Thyroid gland (tissue), 4 donors: ENCODE results near the gene DOCK10. TPM values are rescaled to one million over a fixed set of nuclear protein-coding genes. Genes with fewer than 3 reads are reported as not detected.

ENCODE experiments used
- DNase-seq, 2 donors: peaks; one replicate each; pipeline ENCODE4 v3.0.0-alpha.2; 2019
- H3K27ac ChIP-seq, 3 donors: fragments of 200-600 bp; sonication (generic); 1 replicate in 2 of 3; 2 replicates in 1 of 3; pipeline ENCODE4 v1.5.1; 2016 to 2019; ENCODE audit warnings: mild to moderate bottlenecking in 1 of 3, moderate library complexity in 1 of 3
- H3K27me3 ChIP-seq: fragments of 200-600 bp; sonication (generic); one replicate; pipeline ENCODE4 v1.5.1; 2019
- H3K36me3 ChIP-seq, 2 donors: fragments of 200-600 bp; sonication (generic); one replicate each; pipeline ENCODE4 v1.5.1; 2016 to 2019
- H3K4me1 ChIP-seq, 2 donors: fragments of 200-600 bp; sonication (generic); one replicate each; pipeline ENCODE4 v1.5.1; 2017 to 2019
- H3K4me3 ChIP-seq, 3 donors: fragments of 200-600 bp; sonication (generic); replicated peaks in 1 of 3; 1 replicate in 2 of 3; 2 replicates in 1 of 3; pipeline ENCODE4 v1.5.1; 2016; ENCODE audit warnings: mild to moderate bottlenecking in 1 of 3
- H3K9me3 ChIP-seq: fragments of 200-600 bp; sonication (generic); one replicate; pipeline ENCODE4 v1.5.1; 2017
- POLR2A ChIP-seq, 2 donors: fragments of 450-650 bp; IDR thresholded peaks; one replicate each; pipeline ENCODE4 v1.6.1; 2017; ENCODE audit warnings: antibody characterized with exemption in 2 of 2, mild to moderate bottlenecking in 2 of 2, moderate library complexity in 1 of 2
- WGBS, 2 donors: methylation state at CpG; one replicate each; pipeline ENCODE4 v1.1.5; 2017; 5-methylcytosine and 5-hydroxymethylcytosine counted together
- intact Hi-C: fragments of 100-400 bp; cut with DNase I; formaldehyde crosslinking; loops from one replicate; pipeline ENCODE4 v1.15.1; 2023
- total RNA-seq, 4 donors: library from RNA; depleted of rRNA; stranded (reverse); fragments of >200 nt; gene quantifications; one replicate each; pipeline ENCODE4 v1.2.3, GENCODE V29; 2016
- TF ChIP-seq, protein P1 (sequence below), 6 experiments: fragments of 200-600 bp in 3 of 6; fragments of 450-650 bp in 3 of 6; sonication (generic) in 3 of 6; IDR thresholded peaks; one replicate each; pipeline ENCODE4 v1.5.1; 2016 to 2019; ENCODE audit warnings: antibody characterized with exemption in 6 of 6, mild to moderate bottlenecking in 2 of 6, inconsistent platforms in 1 of 6, moderate library complexity in 1 of 6

The DOCK10 gene
- total RNA-seq, 4 donors from 2014 or later: 4.6 to 8.9 (median 7.1) TPM

DNA sequence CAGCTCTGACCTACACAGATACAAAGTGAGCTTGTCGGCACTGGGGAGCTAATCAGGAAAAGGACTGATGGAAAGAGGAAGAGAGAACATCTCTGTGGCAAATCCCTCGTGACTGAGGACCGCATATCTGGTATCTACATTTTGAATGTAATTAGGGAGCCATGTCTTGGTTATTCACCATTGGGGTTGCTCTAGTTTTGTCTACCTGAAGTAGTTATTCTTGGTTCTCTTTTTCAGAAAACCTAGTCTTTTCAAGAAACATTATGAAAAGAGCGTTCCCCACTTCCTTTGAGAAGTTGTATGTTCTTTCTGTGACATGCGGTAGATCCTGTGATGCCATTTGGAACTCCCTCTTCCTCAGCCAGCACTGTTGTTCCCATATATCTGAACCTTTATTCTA lies 104.4 kb downstream of the DOCK10 start:
- H3K27me3 ChIP-seq: no peaks in the 10 kb centered on the region
- TF ChIP-seq, protein P1, sequence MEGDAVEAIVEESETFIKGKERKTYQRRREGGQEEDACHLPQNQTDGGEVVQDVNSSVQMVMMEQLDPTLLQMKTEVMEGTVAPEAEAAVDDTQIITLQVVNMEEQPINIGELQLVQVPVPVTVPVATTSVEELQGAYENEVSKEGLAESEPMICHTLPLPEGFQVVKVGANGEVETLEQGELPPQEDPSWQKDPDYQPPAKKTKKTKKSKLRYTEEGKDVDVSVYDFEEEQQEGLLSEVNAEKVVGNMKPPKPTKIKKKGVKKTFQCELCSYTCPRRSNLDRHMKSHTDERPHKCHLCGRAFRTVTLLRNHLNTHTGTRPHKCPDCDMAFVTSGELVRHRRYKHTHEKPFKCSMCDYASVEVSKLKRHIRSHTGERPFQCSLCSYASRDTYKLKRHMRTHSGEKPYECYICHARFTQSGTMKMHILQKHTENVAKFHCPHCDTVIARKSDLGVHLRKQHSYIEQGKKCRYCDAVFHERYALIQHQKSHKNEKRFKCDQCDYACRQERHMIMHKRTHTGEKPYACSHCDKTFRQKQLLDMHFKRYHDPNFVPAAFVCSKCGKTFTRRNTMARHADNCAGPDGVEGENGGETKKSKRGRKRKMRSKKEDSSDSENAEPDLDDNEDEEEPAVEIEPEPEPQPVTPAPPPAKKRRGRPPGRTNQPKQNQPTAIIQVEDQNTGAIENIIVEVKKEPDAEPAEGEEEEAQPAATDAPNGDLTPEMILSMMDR (IDR thresholded peaks at IDR 0.05): no peak
- TF ChIP-seq POLR2A (IDR thresholded peaks at IDR 0.05): no peak
- H3K36me3 ChIP-seq: no peaks in the 10 kb centered on the region
- no peak overlapping the region for H3K27ac ChIP-seq
- H3K4me3 ChIP-seq: no peak overlapping the region
- H3K4me1 ChIP-seq: peaks cover 5 to 11% of the 10 kb centered on the region in 2 donors
- whole genome bisulfite sequencing, 2 donors: 81 to 86% methylated on average over 5 of the region's 5 CpGs
- DNase-seq: no peak
- H3K9me3 ChIP-seq: no peaks in the 10 kb centered on the region
- intact Hi-C loops: no loop called here

DNA sequence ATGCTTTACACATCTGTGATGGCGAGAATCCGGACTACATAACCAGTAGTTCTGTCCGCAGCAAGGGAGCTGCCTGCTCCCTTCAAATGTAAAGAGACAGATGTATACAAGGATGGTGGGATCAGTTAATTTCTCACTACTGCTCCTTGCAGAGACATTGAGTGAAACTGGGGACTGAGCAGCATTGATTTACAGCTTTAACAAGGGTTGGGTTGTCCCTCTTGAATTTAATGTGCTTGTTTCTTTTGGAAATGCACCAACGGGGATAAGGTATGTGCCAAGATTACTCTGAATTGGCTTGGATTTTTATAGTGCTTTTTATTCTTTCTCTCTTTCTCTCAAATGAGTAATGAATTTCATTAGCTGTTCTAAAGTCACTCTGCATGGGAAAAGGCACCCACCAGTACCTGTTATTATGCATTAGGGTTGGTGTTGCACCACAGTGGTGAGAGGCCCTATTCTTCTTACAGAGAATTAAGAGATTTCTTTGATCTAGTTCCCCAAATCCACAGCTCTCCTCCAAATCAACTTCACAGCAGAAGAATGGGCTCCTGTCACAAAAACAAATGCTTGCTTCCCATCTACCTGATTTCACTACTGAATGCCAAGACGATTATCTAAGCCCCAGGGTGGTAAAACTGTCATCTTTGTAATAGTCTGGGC lies 107.6 kb downstream of the DOCK10 start:
- H3K27ac ChIP-seq: no peak overlapping the region
- DNase-seq: no peak

DNA sequence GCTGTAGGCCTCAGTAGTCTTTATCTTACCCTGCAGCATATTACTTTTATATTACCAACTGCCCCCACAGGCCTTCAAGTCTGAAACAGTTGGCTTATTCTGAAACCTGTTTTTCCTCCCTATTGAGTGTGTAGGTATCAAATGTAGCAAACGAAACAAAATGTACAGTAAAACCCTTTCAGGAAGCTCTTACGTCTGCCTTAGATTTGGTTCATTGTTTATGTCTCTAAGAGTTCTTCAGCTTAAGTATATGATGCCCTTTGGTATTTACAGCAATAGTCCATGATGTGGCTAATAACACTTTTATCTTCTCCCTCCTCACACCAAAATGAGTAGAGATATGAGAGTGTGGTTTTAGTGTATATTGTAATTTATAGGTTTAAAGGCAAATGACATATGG lies 108.8 kb downstream of the DOCK10 start:
- Histone ChIP-seq H3K27ac (no peak overlapping the region), H3K27me3 (no peaks in the 10 kb centered on the region), H3K36me3 (no peaks in the 10 kb centered on the region), H3K4me1 (peaks cover 5 to 11% of the 10 kb centered on the region in 2 donors), H3K4me3 (no peak overlapping the region), H3K9me3 (no peaks in the 10 kb centered on the region)
- TF ChIP-seq, protein P1 (IDR thresholded peaks at IDR 0.05): no peak
- no peak for TF ChIP-seq POLR2A (IDR thresholded peaks at IDR 0.05)
- intact Hi-C loops: no loop called here
- 68 to 88% methylated on average over 2 of the region's 2 CpGs for WGBS, 2 donors
- DNase-seq: no peak

More for the DNA sequence above, 107.6 kb downstream of the DOCK10 start:
- Histone ChIP-seq H3K36me3 (no peaks in the 10 kb centered on the region), H3K27me3 (no peaks in the 10 kb centered on the region), H3K4me1 (peaks cover 5 to 11% of the 10 kb centered on the region in 2 donors), H3K9me3 (no peaks in the 10 kb centered on the region), H3K4me3 (no peak overlapping the region)
- intact Hi-C loops: no loop called here
- TF ChIP-seq POLR2A (IDR thresholded peaks at IDR 0.05): no peak
- 61% methylated on average over 5 of the region's 5 CpGs for WGBS, 2 donors

DNA sequence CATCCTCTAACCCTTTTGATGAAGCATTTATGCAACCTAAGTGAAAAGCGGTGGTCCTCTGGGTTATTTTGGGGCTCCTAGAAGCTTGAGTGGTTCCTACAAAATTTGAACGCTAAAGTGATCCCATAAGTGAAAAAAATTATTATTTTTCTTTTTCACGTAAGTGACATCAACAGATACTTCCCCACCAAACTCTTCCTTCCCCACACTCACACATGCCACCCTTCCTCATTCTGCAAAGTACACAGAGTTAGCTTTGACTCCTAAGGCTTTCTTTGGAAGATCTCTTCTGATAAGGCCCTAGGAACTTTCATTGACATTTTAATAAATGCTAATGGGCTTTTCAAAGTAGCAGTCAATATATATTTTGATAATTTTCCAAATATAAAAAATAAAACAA lies 109.7 kb downstream of the DOCK10 start:
- TF ChIP-seq, protein P1 (IDR thresholded peaks at IDR 0.05): no peak
- TF ChIP-seq POLR2A (IDR thresholded peaks at IDR 0.05): no peak
- Histone ChIP-seq H3K27me3 (no peaks in the 10 kb centered on the region), H3K4me3 (no peak overlapping the region), H3K27ac (no peak overlapping the region), H3K4me1 (peaks cover 9 to 14% of the 10 kb centered on the region in 2 donors), H3K36me3 (no peaks in the 10 kb centered on the region), H3K9me3 (no peaks in the 10 kb centered on the region)
- DNase-seq: no peak
- intact Hi-C loops: no loop called here
- 94 to 97% methylated on average over 3 of the region's 3 CpGs for WGBS, 2 donors

DNA sequence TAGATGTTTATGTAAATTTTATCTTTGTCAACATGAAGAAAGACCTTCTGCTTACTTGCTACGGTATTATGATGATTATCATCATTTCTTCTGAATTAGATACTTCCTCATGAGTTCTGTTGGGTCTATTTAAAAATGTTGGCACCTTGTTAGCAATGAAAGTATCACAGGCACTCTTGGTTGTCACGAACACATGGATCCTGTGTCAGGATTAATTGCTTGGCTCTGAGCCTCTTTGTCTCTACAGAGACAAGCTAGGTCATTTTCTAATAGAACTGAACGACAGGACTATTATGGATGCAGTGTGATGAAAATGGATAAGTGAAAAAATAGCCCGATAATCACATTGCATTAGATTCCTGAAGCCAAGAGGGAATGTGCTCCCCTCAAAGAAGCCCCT lies 110.3 kb downstream of the DOCK10 start:
- Histone ChIP-seq H3K36me3 (no peaks in the 10 kb centered on the region), H3K9me3 (no peaks in the 10 kb centered on the region), H3K27me3 (no peaks in the 10 kb centered on the region), H3K27ac (no peak overlapping the region), H3K4me1 (peaks cover 14% of the 10 kb centered on the region in 2 donors), H3K4me3 (no peak overlapping the region)
- no peak for TF ChIP-seq POLR2A (IDR thresholded peaks at IDR 0.05)
- TF ChIP-seq, protein P1 (IDR thresholded peaks at IDR 0.05): no peak
- intact Hi-C loops: no loop called here
- DNase-seq: no peak
- 79 to 88% methylated on average over 4 of the region's 4 CpGs for WGBS, 2 donors
